NT2/D1 (cell line): Measurements from ENCODE around the gene ANKRD2.

Experiments used
- SUZ12 ChIP-seq: IDR thresholded peaks from 2 replicates; pipeline ENCODE4 v1.6.1; 2011; ENCODE audit not compliant: insufficient read length, insufficient read depth; ENCODE audit errors: extremely low read depth
- YY1 ChIP-seq: IDR thresholded peaks from 2 replicates; pipeline ENCODE4 v1.6.1; 2011; ENCODE audit not compliant: insufficient read length, insufficient read depth

DNA sequence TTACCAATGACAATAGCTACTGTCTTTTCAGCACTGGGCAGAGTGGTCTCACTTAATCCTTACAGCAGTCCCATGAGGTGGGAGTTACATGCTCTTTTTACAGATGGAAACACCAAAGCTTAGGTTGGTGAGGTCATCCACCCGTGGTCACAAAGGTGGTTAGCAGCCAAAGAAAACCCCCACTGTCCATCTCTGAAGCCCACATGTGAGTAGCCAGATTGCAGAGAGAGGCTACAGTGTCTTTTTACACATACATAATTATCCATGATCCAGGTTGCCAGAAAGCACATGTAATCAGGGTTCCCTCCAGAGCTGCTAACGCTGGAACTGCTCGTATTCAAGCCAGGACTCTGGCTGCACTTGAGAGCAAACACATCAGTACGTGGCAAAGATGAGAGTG, 24.6 kb upstream of the ANKRD2 start:
- TF ChIP-seq YY1 (no peak), SUZ12 (no peak)
